ENCODE data around the gene THADA.

DNA sequence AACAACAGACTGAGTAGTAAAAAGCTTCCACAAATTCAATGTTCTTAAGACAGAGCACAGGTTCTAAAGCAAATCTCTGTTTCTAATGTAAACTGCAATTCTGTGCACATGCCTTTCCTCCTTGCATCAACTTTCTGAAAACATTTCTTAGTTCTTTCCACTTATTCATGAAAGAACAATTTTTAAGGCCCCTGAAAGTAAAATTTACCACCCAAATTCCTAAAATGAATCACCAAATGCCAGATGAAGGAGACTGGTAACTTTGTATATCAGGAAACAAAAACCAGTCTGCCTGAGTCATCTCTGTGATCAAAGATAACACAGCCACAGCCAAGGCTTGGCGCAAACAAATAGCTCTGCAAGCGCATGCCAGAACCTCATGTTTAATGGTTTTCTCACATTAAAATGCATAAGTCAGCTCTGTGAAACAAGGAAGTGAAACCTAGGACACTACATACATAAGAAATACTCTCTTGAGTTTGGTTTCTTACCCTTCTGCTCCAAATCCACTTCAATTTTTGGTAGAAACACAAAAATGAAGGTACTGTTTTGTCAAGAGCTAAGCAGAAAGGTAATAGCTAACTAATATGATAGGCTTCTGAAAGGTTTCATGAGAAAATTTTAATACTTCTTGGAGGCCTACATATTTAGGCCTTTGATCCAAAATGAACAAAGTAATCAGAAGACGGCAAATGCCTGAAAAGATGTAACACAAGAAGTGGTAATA, 169.4 kb downstream of the THADA start:
- TF ChIP-seq, protein P1, sequence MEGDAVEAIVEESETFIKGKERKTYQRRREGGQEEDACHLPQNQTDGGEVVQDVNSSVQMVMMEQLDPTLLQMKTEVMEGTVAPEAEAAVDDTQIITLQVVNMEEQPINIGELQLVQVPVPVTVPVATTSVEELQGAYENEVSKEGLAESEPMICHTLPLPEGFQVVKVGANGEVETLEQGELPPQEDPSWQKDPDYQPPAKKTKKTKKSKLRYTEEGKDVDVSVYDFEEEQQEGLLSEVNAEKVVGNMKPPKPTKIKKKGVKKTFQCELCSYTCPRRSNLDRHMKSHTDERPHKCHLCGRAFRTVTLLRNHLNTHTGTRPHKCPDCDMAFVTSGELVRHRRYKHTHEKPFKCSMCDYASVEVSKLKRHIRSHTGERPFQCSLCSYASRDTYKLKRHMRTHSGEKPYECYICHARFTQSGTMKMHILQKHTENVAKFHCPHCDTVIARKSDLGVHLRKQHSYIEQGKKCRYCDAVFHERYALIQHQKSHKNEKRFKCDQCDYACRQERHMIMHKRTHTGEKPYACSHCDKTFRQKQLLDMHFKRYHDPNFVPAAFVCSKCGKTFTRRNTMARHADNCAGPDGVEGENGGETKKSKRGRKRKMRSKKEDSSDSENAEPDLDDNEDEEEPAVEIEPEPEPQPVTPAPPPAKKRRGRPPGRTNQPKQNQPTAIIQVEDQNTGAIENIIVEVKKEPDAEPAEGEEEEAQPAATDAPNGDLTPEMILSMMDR (IDR thresholded peaks at IDR 0.05 in 8 of 11, conservative IDR thresholded peaks at IDR 0.05 in 3 of 11), result no peak
- TF ChIP-seq POLR2A (IDR thresholded peaks at IDR 0.05), result no peak
